ENCODE measurements around the gene FAM156A. TPM values are rescaled to one million over a fixed set of nuclear protein-coding genes. Genes with fewer than 3 reads are reported as not detected.

The FAM156A gene
- total RNA-seq, 2 donors from 2014 or later, result 36.1 to 39.3 TPM

Other genes with a start within 250 kb of the FAM156A start
- gene SSX2B, start 207.3 kb downstream of the FAM156A start, total RNA-seq, result not detected
- gene SPANXN5, start 161.1 kb downstream of the FAM156A start, total RNA-seq, result not detected
- gene XAGE5, start 147.2 kb downstream of the FAM156A start, total RNA-seq, result not detected
- gene XAGE3, start 90.4 kb downstream of the FAM156A start, total RNA-seq, result not detected
- gene FAM156B, start 61.2 kb downstream of the FAM156A start, total RNA-seq, result 10 to 100 TPM; 12.4 to 16.1 TPM
- gene GPR173, start 90.3 kb upstream of the FAM156A start, total RNA-seq, result not detected
- 100 to 1,000 TPM in 1 of 2 donors, 10 to 100 TPM in 1; 28.2 to 134 TPM for gene TSPYL2, start 123.8 kb upstream of the FAM156A start, total RNA-seq
- gene KANTR, start 135.6 kb upstream of the FAM156A start, total RNA-seq, result 10 to 100 TPM; 18.6 to 44.9 TPM

Data from activated T-helper 17 cell treated with anti-CD3 and anti-CD28 coated beads, Interleukin-2, amount 50 U/mL, for 72 hours (primary cell).